ENCODE results near the gene OSGEPL1.

The OSGEPL1 gene

GRCh38 chr2:189797902-189798301, 35.3 kb upstream of the OSGEPL1 start:
- DNase-seq (ENCODE audit: low read depth) = no peak
- no peak for TF ChIP-seq CTCF (IDR thresholded peaks at IDR 0.05; ENCODE audit: insufficient read depth, low read depth, low read length, missing control alignments)

GRCh38 chr2:189794310-189794709, 31.7 kb upstream of the OSGEPL1 start:
- no peak for DNase-seq (ENCODE audit: low read depth)

More at GRCh38 chr2:189797902-189798301, 35.3 kb upstream of the OSGEPL1 start:
- H3K4me3 ChIP-seq (ENCODE audit: low read depth, low read length) = no peak overlapping the region

GRCh38 chr2:189791338-189792042, 28.9 kb upstream of the OSGEPL1 start:
- peak overlapping the region; percentile 15; the same call in 1 of the 2 replicates for H3K4me3 ChIP-seq (ENCODE audit: low read depth, low read length)
- no peak for TF ChIP-seq CTCF (IDR thresholded peaks at IDR 0.05; ENCODE audit: insufficient read depth, low read depth, low read length, missing control alignments)
- DNase-seq (ENCODE audit: low read depth) = peak; percentile 49

More at GRCh38 chr2:189794310-189794709, 31.7 kb upstream of the OSGEPL1 start:
- no peak for TF ChIP-seq CTCF (IDR thresholded peaks at IDR 0.05; ENCODE audit: insufficient read depth, low read depth, low read length, missing control alignments)
- H3K4me3 ChIP-seq (ENCODE audit: low read depth, low read length) = no peak overlapping the region

GRCh38 chr2:189783927-189784867, 21.6 kb upstream of the OSGEPL1 start, which contains the start of the genes ORMDL1 and PMS1:
Gene ORMDL1, minus strand, starts transcription at chr2:189784339. Its CDS starts 1,744 bp downstream, at chr2:189782595.
Gene PMS1, plus strand, starts transcription at chr2:189784450. Its CDS starts 7,360 bp downstream, at chr2:189791810.
- peak within 1 kb of the TSS; percentile 82 for H3K4me3 ChIP-seq (ENCODE audit: low read depth, low read length)
- peak; percentile 98 for DNase-seq (ENCODE audit: low read depth)
- no peak for TF ChIP-seq CTCF (IDR thresholded peaks at IDR 0.05; ENCODE audit: insufficient read depth, low read depth, low read length, missing control alignments)

- H3K4me3 ChIP-seq (ENCODE audit: low read depth, low read length) = peak overlapping the region; percentile 82
- TF ChIP-seq CTCF (IDR thresholded peaks at IDR 0.05; ENCODE audit: insufficient read depth, low read depth, low read length, missing control alignments) = no peak
- DNase-seq (ENCODE audit: low read depth) = peak; percentile 37
Measured at GRCh38 chr2:189783451-189783926, 20.9 kb upstream of the OSGEPL1 start.

- H3K4me3 ChIP-seq (ENCODE audit: low read depth, low read length) = peak overlapping the region; percentile 82
- DNase-seq (ENCODE audit: low read depth) = peak; percentile 43
- no peak for TF ChIP-seq CTCF (IDR thresholded peaks at IDR 0.05; ENCODE audit: insufficient read depth, low read depth, low read length, missing control alignments)
Measured at GRCh38 chr2:189782221-189782671, 19.7 kb upstream of the OSGEPL1 start.
